GM12878 (cell line): ENCODE measurements around the gene PITPNC1. TPM values are rescaled to one million over a fixed set of nuclear protein-coding genes. Genes with fewer than 3 reads are reported as not detected.
A peak's percentile ranks its signal among the peaks of the same experiment; 100 is the strongest.

Experiments
- ATAC-seq: fragments of 200-7000 bp; cut with Tn5 transposase; 3 replicates; pipeline ENCODE4 v1.9.1; 2020; ENCODE audit warnings: mild to moderate bottlenecking, moderate library complexity
- BruUV-seq: library from RNA; stranded (reverse); fragments of 400-500 nt; replicated peaks from 2 replicates; lab custom pipeline; 2021; lab: Mats Ljungman, UMichigan
- CTCF ChIA-PET: fragments of 300-600 bp; sonication (Branson Sonifier 250); formaldehyde crosslinking; extraction: SDS; loops from one replicate; lab custom pipeline; 2021; ENCODE audit warnings: inconsistent platforms; lab: Yijun Ruan, JAX
- POLR2A ChIA-PET: fragments of 350-600 bp; formaldehyde crosslinking; extraction: SDS; loops from one replicate; lab custom pipeline; 2021; ENCODE audit warnings: inconsistent platforms; lab: Charles Lee
- RAD21 ChIA-PET: fragments of 300-600 bp; sonication (Branson Sonifier 250); formaldehyde crosslinking; loops from one replicate; lab custom pipeline; 2023; ENCODE audit warnings: antibody characterized with exemption; ENCODE audit not compliant: unreplicated experiment; lab: Charles Lee
- SMC1A ChIA-PET: fragments of 300-600 bp; sonication (Branson Sonifier 250); formaldehyde crosslinking; loops from one replicate; lab custom pipeline; 2023; ENCODE audit not compliant: unreplicated experiment, uncharacterized antibody; lab: Charles Lee
- DNase-seq: peaks from one replicate; pipeline ENCODE4 v3.0.0-alpha.2; 2011; ENCODE audit warnings: low read depth, low spot score
- FAIRE-seq: peaks from 3 replicates; lab custom pipeline; 2011; peaks lifted over from hg19 to GRCh38; lab: Jason Lieb, UNC
- H2AFZ ChIP-seq: 2 replicates; pipeline ENCODE4 v1.6.0; 2011; ENCODE audit warnings: low read depth, low read length, control low read depth; ENCODE audit not compliant: control insufficient read depth
- H3K27ac ChIP-seq: 2 replicates; pipeline ENCODE4 v1.5.1; 2011; ENCODE audit warnings: control low read depth; ENCODE audit not compliant: control insufficient read depth, insufficient read depth
- H3K27me3 ChIP-seq, 2 experiments: replicated peaks in 1 of 2; 2 replicates each; pipeline versions ENCODE4 v1.6.0 to v1.6.1; 2011; ENCODE audit warnings: low read length in 1 of 2; ENCODE audit not compliant: control insufficient read depth in 2 of 2, insufficient read depth in 2 of 2
- H3K36me3 ChIP-seq, 2 experiments: 2 replicates each; pipeline ENCODE4 v1.5.1; 2011; ENCODE audit warnings: low read length in 1 of 2; ENCODE audit not compliant: control insufficient read depth in 2 of 2, insufficient read depth in 2 of 2
- H3K4me1 ChIP-seq: 2 replicates; pipeline ENCODE4 v1.6.1; 2011; ENCODE audit warnings: mild to moderate bottlenecking, low read length, moderate library complexity, mixed read lengths; ENCODE audit not compliant: control insufficient read depth, insufficient read depth
- H3K4me2 ChIP-seq: 2 replicates; pipeline ENCODE4 v1.6.0; 2011; ENCODE audit warnings: control low read depth; ENCODE audit not compliant: control insufficient read depth, insufficient read depth
- H3K4me3 ChIP-seq: fragments of 200-600 bp; sonication (generic); 2 replicates; pipeline ENCODE4 v1.5.1; 2016
- H3K79me2 ChIP-seq: 2 replicates; pipeline ENCODE4 v1.6.0; 2011; ENCODE audit warnings: low read length; ENCODE audit not compliant: control insufficient read depth, insufficient read depth
- H3K9ac ChIP-seq: 2 replicates; pipeline ENCODE4 v1.8.0; 2011; ENCODE audit warnings: low read length, control low read depth, mixed read lengths; ENCODE audit not compliant: control insufficient read depth, insufficient read depth
- H3K9me3 ChIP-seq: replicated peaks from 3 replicates; pipeline ENCODE4 v1.5.1; 2011; ENCODE audit warnings: mild to moderate bottlenecking, low read length; ENCODE audit not compliant: control insufficient read depth, insufficient read depth
- H4K20me1 ChIP-seq: 2 replicates; pipeline ENCODE4 v1.6.0; 2011; ENCODE audit not compliant: control insufficient read depth, insufficient read depth
- ESRRA ChIP-seq: IDR thresholded peaks from 2 replicates; pipeline ENCODE4 v1.6.1; 2012; ENCODE audit warnings: mild to moderate bottlenecking, low read length, improper control_type of control experiment
- NFIC ChIP-seq: IDR thresholded peaks from 2 replicates; pipeline ENCODE4 v1.6.1; 2012; ENCODE audit warnings: low read depth, mild to moderate bottlenecking, inconsistent platforms, low read length, moderate library complexity
- RUNX3 ChIP-seq: IDR thresholded peaks from 2 replicates; pipeline ENCODE4 v1.6.1; 2012; ENCODE audit warnings: low read length, inconsistent platforms
- SPI1 ChIP-seq: IDR thresholded peaks from 2 replicates; pipeline ENCODE4 v1.6.1; 2011; ENCODE audit warnings: low read depth, mild to moderate bottlenecking, low read length, moderate library complexity, borderline replicate concordance; ENCODE audit not compliant: insufficient read depth
- WGBS: methylation state at CpG from one replicate; pipeline ENCODE4 v1.1.6; 2016; ENCODE audit warnings: low lambda C conversion rate; ENCODE audit not compliant: insufficient replicate concordance, insufficient coverage; ENCODE audit errors: missing lambda C conversion rate; 5-methylcytosine and 5-hydroxymethylcytosine counted together
- in situ Hi-C: fragments of 300-500 bp; cut with MboI; formaldehyde crosslinking; loops from 9 replicates; pipeline ENCODE4 v1.14.3; 2018; ENCODE audit warnings: mixed read lengths
- intact Hi-C: fragments of 100-400 bp; cut with micrococcal nuclease; formaldehyde crosslinking; loops from one replicate; pipeline ENCODE4 v1.14.2; 2022; ENCODE audit not compliant: unreplicated experiment
- polyA plus RNA-seq, 11 experiments: library from polyadenylated mRNA; depleted of rRNA in 4 of 11; unstranded in 6 of 11; stranded (reverse) in 5 of 11; fragments of >200 nt; fragmentation: Nextera tagmentation in 4 of 11; fragmentation: Illumina TruSeq in 1 of 11; extraction: Ambion mirVana in 4 of 11; extraction: Trizol in 1 of 11; gene quantifications; 1 replicate in 1 of 11; 2 replicates in 10 of 11; pipeline versions ENCODE4 v1.2.1 to v1.2.3, GENCODE V29; 2011 to 2016; ENCODE audit warnings: inconsistent platforms in 2 of 11, missing spikeins in 2 of 11, low read depth in 1 of 11
- total RNA-seq, 4 experiments: library from RNA; depleted of rRNA in 3 of 4; stranded (reverse); fragments of >200 nt in 3 of 4; fragmentation: Illumina TruSeq in 1 of 4; extraction: Trizol in 1 of 4; gene quantifications; 2 replicates each; pipeline versions ENCODE4 v1.2.1 to v1.2.3, GENCODE V29; 2013 to 2021

PITPNC1 gene
- total and polyA plus RNA-seq, 10 of the 15 experiments (the other 5 are each of a cell fraction or from before 2014, with no cell fraction given), result 12.2 to 62.4 (median 47.3) TPM

DNA sequence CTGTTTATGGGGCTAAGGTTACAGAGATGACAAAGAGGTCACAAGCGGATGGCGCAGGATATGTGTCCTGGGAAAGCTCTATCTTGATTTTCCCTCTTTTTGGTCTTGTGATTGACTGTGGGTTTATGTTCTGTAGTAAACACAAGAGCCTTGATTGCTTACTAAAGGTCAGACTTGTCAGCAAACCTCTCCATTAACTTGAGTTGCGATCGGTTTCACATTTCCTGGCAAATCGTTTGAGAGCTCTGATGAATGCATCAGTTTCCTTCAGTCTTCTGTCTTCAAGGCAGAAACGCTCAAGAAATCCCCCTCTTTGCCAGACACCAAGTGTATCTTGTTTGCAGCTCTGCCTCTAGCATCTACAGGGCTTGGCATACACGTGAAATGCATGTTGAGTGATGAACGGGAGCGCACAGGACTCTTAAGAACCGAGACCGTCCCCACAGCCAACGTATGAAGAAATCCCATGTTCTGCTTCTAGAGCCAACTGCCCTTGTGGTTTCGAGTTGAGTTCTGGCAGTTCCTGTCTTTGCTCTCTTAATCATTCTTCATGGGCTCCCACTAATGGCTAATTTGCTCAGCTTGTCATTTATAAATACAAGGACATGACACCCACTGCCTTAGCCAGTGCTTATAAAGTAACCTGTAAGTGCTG, 143.3 kb downstream of the PITPNC1 start:
- H3K9ac ChIP-seq, result no peak overlapping the region
- POLR2A ChIA-PET, result interaction anchor here (1.0 kb wide), 1 partner anchor 53 kb away, joined by 6 read pairs; no protein-coding TSS in a partner anchor
- no peak overlapping the region for H2AFZ ChIP-seq
- H3K9me3 ChIP-seq, result no peaks in the 10 kb centered on the region; the same call in 1 of the 3 replicates
- peak; percentile 78 for ATAC-seq
- CTCF ChIA-PET, result interaction anchor here (1.3 kb wide), 2 partner anchors 24 to 64 kb away, joined by 3 read pairs; no protein-coding TSS in a partner anchor
- TF ChIP-seq SPI1 (0 out of 2 replicates have a peak, but pooled peaks have one; percentile 46), NFIC (peak; percentile 18; the same call in 1 of the 2 replicates), RUNX3 (peak; percentile 81), ESRRA (no peak)
- peak overlapping the region; percentile 26; the same call in 1 of the 2 replicates for H3K4me3 ChIP-seq
- peaks cover 18% of the 10 kb centered on the region for H3K79me2 ChIP-seq
- RAD21 ChIA-PET, result interaction anchor here (1.1 kb wide), 1 partner anchor 142 kb away, joined by 3 read pairs; no protein-coding TSS in a partner anchor
- H3K27me3 ChIP-seq, result no peaks in the 10 kb centered on the region
- no peaks in the 10 kb centered on the region for H4K20me1 ChIP-seq
- H3K36me3 ChIP-seq, result peaks cover 0 to 1% of the 10 kb centered on the region in 2 experiments; a peak in 1 of 4 replicates
- 27% methylated on average over 13 of the region's 13 CpGs for WGBS
- in situ Hi-C loops (no loop called here), intact Hi-C loops (no loop called here)
- H3K4me2 ChIP-seq, result peak overlapping the region; percentile 58
- FAIRE-seq, result peak; percentile 72
- SMC1A ChIA-PET, result interaction anchor here (0.6 to 2.8 kb wide), 8 partner anchors 10 to 155 kb away, joined by 3 to 7 read pairs (median 3); no protein-coding TSS in a partner anchor
- H3K27ac ChIP-seq, result peak overlapping the region; percentile 4
- no peak for DNase-seq
- BruUV-seq, result no TSS peak
- peaks cover 44% of the 10 kb centered on the region for H3K4me1 ChIP-seq
